ENCODE measurements around the gene MOSPD3.

Gene MOSPD3

GRCh38 chr7:100620239-100620638 lies 7.9 kb downstream of the MOSPD3 start:
- no peaks in the 10 kb centered on the region for H4K20me1 ChIP-seq (ENCODE audit: low read depth, low read length)
- TF ChIP-seq EZH2phosphoT487 (conservative IDR thresholded peaks at IDR 0.05; ENCODE audit: low read length): no peak
- no peak for TF ChIP-seq CTCF (IDR thresholded peaks at IDR 0.05; ENCODE audit: insufficient read depth, low read length, poor library complexity, severe bottlenecking)
- H2AFZ ChIP-seq (ENCODE audit: low read depth, low read length, severe bottlenecking): no peak overlapping the region
- H3K9me2 ChIP-seq (replicated peaks; ENCODE audit: insufficient read depth, low read length): no peaks in the 10 kb centered on the region
- H3K79me2 ChIP-seq (ENCODE audit: insufficient read depth, low read length): no peaks in the 10 kb centered on the region
- H3K27me3 ChIP-seq (ENCODE audit: low read length): no peaks in the 10 kb centered on the region
- no peaks in the 10 kb centered on the region for H3F3A ChIP-seq (ENCODE audit: insufficient read depth)
- no peak overlapping the region for H3K9ac ChIP-seq (ENCODE audit: low read length)
- H3K4me3 ChIP-seq (ENCODE audit: insufficient read depth, low read length, poor library complexity, severe bottlenecking): no peak overlapping the region
- H3K4me2 ChIP-seq (ENCODE audit: low read depth, low read length, poor library complexity, severe bottlenecking): no peak overlapping the region
- no peaks in the 10 kb centered on the region for H3K9me3 ChIP-seq (ENCODE audit: insufficient read depth, low read length)
- no peaks in the 10 kb centered on the region for H3K36me3 ChIP-seq (ENCODE audit: low read length)
- H3K27ac ChIP-seq (ENCODE audit: low read depth, low read length): no peak overlapping the region

- no peaks in the 10 kb centered on the region for H3K36me3 ChIP-seq (ENCODE audit: low read length)
- H3K9ac ChIP-seq (ENCODE audit: low read length): no peak overlapping the region
- no peak overlapping the region for H3K27ac ChIP-seq (ENCODE audit: low read depth, low read length)
- no peaks in the 10 kb centered on the region for H3F3A ChIP-seq (ENCODE audit: insufficient read depth)
- no peaks in the 10 kb centered on the region for H4K20me1 ChIP-seq (ENCODE audit: low read depth, low read length)
- H3K9me3 ChIP-seq (ENCODE audit: insufficient read depth, low read length): no peaks in the 10 kb centered on the region
- H3K4me3 ChIP-seq (ENCODE audit: insufficient read depth, low read length, poor library complexity, severe bottlenecking): no peak overlapping the region
- H3K4me2 ChIP-seq (ENCODE audit: low read depth, low read length, poor library complexity, severe bottlenecking): no peak overlapping the region
- H3K27me3 ChIP-seq (ENCODE audit: low read length): no peaks in the 10 kb centered on the region
- TF ChIP-seq CTCF (IDR thresholded peaks at IDR 0.05; ENCODE audit: insufficient read depth, low read length, poor library complexity, severe bottlenecking) (no peak), EZH2phosphoT487 (conservative IDR thresholded peaks at IDR 0.05; ENCODE audit: low read length) (no peak)
- H3K79me2 ChIP-seq (ENCODE audit: insufficient read depth, low read length): no peaks in the 10 kb centered on the region
- H2AFZ ChIP-seq (ENCODE audit: low read depth, low read length, severe bottlenecking): no peak overlapping the region
- H3K9me2 ChIP-seq (replicated peaks; ENCODE audit: insufficient read depth, low read length): no peaks in the 10 kb centered on the region
Observed at GRCh38 chr7:100620804-100621203, 8.5 kb downstream of the MOSPD3 start.

GRCh38 chr7:100621554-100621953 lies 9.2 kb downstream of the MOSPD3 start:
- Histone ChIP-seq H3K9ac (ENCODE audit: low read length) (no peak overlapping the region), H3K36me3 (ENCODE audit: low read length) (no peaks in the 10 kb centered on the region), H3K9me3 (ENCODE audit: insufficient read depth, low read length) (no peaks in the 10 kb centered on the region), H3K27me3 (ENCODE audit: low read length) (no peaks in the 10 kb centered on the region), H3K4me3 (ENCODE audit: insufficient read depth, low read length, poor library complexity, severe bottlenecking) (no peak overlapping the region), H3K79me2 (ENCODE audit: insufficient read depth, low read length) (no peaks in the 10 kb centered on the region), H4K20me1 (ENCODE audit: low read depth, low read length) (no peaks in the 10 kb centered on the region), H3K27ac (ENCODE audit: low read depth, low read length) (no peak overlapping the region), H3F3A (ENCODE audit: insufficient read depth) (no peaks in the 10 kb centered on the region), H3K4me2 (ENCODE audit: low read depth, low read length, poor library complexity, severe bottlenecking) (no peak overlapping the region), H3K9me2 (replicated peaks; ENCODE audit: insufficient read depth, low read length) (no peaks in the 10 kb centered on the region), H2AFZ (ENCODE audit: low read depth, low read length, severe bottlenecking) (no peak overlapping the region)
- TF ChIP-seq CTCF (IDR thresholded peaks at IDR 0.05; ENCODE audit: insufficient read depth, low read length, poor library complexity, severe bottlenecking): no peak
- no peak for TF ChIP-seq EZH2phosphoT487 (conservative IDR thresholded peaks at IDR 0.05; ENCODE audit: low read length)
